ENCODE data around the gene QPRT.
A peak's percentile ranks its signal among the peaks of the same experiment; 100 is the strongest.
"Not testable (repeated sequence)": the region's sequence is repeated elsewhere in the genome, so short reads cannot be mapped to it uniquely, and the experiment has no call there.

Gene QPRT

DNA sequence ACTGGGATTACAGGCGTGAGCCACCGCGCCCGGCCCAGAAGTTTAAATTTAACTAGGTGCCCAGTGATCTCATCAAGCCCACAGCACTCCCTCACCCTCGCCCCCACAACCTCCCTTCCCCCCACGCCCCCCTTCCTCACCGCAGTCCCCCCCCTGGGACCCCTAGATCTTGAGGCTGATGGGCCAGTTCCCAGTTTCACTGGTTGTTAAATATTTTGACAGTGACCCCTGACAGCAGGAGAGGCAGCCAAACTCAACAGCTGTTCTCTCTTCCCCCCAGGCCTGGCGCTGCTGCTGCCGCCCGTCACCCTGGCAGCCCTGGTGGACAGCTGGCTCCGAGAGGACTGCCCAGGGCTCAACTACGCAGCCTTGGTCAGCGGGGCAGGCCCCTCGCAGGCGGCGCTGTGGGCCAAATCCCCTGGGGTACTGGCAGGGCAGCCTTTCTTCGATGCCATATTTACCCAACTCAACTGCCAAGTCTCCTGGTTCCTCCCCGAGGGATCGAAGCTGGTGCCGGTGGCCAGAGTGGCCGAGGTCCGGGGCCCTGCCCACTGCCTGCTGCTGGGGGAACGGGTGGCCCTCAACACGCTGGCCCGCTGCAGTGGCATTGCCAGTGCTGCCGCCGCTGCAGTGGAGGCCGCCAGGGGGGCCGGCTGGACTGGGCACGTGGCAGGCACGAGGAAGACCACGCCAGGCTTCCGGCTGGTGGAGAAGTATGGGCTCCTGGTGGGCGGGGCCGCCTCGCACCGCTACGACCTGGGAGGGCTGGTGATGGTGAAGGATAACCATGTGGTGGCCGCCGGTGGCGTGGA, 15.6 kb downstream of the QPRT start:
- DNase-seq: no peak

DNA sequence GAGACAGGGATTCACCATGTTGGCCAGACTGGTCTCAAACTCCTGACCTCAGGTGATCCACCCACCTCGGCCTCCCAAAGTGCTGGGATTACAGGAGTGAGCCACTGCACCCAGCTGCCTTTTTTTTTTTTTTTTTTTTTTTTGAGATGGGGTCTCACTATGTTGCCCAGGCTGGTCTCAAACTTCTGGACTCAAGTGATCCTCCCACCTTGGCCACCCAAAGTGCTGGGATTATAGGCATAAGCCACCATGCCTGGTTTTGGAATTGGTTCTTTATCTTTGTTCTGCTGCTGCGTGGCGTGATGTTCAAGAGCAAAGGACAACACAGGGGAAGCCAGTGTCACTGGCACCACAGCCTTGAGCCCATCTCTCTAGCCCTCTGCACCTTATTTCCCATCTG, 16.7 kb downstream of the QPRT start:
- not testable (repeated sequence) for DNase-seq

DNA sequence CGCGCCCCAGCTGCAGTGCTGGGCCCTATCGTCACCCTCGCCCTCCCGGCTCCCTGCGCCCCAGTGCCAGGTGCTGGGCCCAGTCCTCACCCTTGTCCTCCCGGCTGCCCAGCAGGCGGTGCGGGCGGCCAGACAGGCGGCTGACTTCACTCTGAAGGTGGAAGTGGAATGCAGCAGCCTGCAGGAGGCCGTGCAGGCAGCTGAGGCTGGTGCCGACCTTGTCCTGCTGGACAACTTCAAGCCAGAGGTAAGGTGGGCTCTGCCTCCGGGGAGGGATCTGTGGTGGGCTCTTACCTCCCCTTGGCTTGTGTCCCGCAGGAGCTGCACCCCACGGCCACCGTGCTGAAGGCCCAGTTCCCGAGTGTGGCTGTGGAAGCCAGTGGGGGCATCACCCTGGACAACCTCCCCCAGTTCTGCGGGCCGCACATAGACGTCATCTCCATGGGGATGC, 17.9 kb downstream of the QPRT start:
- DNase-seq: no peak

DNA sequence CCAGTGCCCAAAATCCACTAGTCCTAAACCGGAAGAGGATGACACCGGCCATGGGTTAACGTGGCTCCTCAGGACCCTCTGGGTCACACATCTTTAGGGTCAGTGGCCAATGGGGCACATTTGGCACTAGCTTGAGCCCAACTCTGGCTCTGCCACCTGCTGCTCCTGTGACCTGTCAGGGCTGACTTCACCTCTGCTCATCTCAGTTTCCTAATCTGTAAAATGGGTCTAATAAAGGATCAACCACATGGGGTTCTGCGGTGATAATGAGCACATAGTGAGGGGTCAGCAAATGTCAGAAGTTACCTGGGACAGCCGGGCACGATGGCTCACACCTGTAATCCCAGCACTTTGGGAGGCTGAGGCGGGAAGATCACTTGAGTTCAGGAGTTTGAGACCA, 18.4 kb downstream of the QPRT start:
- no peak for DNase-seq

DNA sequence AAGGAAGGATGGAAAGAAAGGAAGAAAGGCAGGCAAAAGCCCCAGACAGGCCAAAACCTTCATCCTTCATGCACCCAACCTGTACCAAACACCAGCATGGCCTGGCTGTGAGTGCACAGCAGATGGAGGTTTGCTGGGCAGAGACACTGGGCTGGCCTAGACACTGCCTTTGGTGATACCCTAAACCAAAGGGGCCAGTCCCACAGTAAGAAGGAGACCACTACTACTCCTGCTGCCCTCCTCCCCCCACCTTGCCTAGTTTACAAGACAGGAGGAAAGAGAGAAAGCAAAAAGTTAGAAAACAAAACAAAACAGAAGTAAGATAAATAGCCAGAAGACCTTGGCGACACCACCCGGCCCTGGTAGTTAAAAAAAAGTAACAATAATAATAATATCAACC, 19.1 kb downstream of the QPRT start:
- DNase-seq: no peak

DNA sequence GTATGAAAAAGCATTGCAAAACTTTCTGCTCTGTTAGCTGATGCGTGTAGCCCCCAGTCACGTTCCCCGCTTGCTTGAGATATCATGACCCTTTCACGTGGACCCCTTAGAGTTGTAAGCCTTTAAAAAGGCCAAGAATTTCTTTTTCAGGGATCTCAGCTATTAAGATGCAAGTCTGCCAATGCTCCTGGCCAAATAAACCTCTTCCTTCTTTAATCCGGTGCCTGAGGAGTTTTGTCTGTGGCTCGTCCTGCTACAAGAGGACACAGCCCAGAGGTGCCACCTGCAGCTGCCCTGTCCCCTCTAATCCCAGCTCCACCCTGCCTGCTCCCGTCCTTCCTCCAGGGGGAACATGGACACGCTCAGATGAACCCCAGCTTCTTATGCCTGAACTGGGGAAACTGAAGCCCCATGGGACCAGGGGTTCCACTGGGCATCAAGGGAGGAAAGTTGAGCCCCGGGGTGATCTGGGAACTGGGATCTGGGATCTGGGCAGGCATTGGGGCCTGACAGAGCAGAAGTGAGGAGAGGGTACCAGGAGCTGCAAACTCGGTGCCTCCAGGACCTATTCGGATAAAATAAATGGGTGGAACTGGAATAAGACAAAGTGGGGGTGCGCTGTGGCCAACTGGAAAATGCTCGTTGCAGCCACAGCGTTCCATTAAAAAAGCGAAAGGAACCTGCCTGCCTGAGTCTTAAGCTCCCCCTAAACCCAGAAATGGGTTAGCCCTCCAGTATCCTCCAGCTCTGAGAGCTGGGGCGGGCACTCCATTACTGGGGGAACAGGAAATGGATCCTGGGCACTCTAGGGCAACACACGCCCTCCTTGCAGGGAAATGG, 19.7 kb downstream of the QPRT start:
- DNase-seq: no peak

DNA sequence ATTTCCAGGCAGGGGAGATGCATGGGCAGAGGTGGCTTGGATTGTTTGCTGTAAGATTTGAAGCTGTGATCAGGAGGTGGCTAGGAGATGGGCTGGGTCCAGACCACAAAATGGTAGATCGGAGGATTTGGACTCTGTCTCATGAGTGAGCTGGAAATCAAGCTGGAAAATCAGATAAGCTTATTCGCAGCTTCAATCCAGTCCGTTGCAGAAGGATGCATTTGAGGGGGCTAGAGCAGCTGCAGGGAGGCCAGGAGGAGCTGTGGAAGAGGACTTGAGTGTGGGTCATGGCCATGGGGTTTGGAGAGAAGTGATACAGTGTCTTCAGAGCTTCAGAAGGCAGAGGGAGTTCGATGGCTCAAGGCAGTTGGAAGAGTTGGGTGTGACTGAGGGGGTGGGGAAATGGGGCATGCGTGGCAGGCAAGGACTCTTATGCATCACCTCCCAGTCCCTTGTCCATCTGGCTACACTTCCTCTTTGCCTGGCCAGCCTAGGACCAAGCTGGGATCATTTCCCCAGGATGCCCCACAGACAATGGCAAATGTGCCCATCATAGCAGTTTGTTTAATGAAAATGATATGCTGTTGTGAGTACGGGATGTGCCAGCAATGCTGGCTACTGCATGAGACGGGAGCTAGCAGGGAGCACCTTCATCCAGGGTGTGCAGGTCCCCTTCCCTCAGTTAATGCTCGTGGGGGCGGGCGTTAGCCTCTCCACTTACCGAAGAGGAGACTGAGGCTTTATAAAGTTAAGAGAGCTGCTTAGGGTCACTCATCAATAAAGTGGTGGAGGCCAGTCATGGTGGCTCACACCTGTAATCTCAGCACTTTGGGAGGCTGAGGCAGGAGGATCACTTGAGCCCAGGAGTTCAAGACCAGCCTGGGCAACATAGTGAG, 20.6 kb downstream of the QPRT start:
- no peak for DNase-seq

DNA sequence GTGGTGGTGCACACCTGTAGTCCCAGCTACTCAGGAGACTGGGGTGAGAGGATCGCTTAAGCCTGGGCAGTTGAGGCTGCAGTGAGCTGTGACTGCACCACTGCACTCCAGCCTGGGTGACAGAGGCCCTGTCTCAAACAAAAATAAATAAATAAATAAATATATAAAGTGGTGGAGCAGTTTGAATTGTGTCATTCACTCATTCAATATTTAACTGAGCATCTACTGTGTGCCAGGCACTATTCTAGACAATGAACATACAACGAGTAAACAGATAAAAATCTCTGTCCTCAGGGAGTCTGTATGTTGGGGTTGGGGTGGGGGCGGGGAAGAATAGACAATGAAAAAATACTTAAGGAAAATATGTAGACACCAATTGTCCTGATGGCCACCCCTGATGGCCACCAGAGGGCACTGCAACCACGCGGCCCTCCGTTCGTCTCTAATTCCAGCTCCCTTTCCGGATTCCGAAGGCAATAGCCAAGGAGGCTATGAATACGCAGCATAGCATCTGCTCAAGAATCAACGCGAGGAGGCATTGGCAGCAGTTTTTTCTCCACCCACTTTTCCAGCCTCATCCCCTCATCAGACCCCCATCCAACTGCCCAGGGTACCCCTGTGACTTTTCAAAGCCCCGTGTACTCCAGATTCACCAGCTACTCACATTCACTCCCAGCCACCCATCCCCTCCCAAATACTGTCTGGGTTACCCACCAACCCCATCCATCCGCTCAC, 21.4 kb downstream of the QPRT start:
- peak; percentile 82 to 92 for DNase-seq

DNA sequence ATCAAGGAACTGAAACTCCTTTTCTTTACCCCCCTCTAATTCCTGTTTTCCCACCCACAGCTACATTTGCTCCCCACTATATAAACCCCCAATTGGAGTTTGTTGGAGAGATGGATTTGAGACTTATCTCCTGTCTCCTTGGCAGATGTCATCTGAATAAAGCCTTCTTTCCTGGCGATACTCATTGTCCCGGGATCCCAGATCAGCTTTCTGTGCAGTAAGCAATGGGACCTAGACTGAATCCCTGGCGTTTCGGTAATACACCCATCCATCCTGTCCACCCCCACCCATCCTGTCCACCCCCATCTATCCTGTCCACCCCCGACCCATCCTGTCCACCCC, 22.2 kb downstream of the QPRT start:
- no peak for DNase-seq

DNA sequence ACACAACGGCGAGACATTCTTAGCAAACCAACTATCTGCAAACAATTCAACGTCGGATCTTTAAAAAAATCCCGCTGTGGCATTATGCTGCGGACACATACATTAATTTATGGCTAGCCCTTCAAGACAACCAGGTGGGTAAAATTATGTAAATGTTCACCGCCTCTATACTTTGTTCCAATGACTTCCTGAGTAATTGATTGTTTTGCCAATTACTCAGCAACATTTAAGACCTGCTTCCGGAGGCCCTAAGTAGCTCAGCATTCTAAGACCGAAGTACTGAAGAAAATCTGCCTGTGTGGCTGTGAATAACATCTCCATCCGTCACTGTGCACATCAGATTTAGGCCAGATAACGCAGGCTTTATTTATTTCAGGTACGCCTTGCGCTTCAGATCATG, 23.3 kb downstream of the QPRT start:
- DNase-seq: no peak

DNA sequence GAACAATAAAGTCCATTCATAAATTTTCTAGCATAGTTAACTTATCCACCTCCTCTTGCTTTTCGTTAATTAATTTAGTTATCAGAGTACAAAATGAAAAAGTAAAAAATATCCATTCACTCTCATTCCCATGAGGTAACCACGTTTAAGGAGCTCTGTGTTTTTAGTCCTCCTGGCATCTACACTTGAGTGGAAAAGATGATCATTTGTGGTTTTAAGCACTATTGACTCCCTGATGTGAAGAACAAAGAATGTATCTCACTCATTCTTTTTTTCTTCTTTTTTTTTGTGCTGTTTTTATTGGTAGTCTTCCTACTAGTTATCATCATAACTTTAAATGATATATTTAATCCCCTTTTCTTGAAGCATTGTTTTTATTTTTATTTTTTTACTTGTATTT, 26.1 kb downstream of the QPRT start:
- no peak for DNase-seq

DNA sequence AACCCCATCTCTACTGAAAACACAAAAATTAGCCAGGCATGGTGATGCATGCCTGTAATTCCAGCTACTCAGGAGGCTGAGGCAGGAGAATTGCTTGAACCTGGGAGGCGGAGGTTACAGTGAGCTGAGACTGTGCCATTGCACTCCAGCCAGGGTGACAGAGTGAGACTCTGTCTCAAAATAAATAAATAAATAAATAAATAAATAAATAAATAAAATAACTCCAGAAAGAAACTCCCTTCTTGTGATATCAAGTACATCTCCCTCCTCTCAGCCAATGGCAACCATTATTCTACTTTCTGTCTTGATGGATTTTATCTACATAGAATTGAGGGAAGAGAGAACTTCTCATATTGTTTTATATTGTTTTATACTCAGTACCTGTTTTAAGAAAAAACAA, 28.2 kb downstream of the QPRT start:
- DNase-seq: not testable (repeated sequence)

DNA sequence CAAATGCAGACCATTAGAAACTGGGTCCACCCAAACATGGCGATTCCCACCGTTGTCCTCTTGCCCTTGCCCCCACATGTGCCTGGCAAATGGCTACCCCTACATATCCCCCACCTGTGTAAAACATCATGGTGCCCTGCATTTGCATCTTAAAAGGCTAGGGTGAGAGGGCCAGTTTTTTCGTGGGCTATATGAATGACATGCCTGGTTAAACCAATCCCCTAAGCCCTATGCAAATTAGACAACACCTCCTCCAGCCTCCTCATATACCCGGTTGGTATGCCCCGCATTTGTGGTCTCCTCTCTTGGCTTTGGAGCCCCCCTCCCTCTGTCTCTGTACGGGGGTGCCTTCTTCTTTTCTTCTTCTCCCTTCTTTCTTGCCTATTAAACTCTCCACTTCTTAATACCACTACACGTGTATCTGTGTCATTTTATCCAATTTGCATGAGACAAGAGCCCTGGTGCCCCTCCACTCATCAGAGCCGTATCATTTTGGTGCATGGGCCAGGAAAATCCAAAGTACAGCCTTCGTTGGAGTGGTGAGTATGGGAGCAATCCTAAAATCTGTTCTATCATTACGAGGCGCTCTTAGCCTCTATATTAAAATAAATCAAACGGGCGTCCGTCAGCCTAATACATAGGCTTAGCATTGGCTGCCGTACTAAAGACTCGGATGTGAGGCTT, 30.1 kb downstream of the QPRT start:
- peak; percentile 92 to 94 for DNase-seq

DNA sequence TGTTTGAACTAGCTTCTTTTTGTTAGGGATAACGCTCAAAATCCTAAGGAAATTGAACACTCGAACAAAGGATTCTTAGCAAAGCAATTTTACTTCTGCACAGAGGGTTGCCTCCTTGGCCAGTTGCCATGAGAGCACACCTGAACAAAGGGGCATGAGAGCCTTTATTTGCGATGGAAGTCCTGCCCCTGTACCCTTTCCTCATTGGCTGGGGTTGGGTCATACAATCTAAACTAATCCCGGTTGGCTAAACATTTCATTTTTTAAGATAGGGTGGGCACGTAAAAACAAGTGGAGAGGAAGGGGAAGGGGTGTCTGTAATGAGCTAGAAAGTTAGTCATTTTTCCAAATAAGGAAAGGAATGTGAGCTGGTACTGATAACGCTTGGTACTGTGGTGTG, 30.7 kb downstream of the QPRT start:
- peak; percentile 77 to 89 for DNase-seq

DNA sequence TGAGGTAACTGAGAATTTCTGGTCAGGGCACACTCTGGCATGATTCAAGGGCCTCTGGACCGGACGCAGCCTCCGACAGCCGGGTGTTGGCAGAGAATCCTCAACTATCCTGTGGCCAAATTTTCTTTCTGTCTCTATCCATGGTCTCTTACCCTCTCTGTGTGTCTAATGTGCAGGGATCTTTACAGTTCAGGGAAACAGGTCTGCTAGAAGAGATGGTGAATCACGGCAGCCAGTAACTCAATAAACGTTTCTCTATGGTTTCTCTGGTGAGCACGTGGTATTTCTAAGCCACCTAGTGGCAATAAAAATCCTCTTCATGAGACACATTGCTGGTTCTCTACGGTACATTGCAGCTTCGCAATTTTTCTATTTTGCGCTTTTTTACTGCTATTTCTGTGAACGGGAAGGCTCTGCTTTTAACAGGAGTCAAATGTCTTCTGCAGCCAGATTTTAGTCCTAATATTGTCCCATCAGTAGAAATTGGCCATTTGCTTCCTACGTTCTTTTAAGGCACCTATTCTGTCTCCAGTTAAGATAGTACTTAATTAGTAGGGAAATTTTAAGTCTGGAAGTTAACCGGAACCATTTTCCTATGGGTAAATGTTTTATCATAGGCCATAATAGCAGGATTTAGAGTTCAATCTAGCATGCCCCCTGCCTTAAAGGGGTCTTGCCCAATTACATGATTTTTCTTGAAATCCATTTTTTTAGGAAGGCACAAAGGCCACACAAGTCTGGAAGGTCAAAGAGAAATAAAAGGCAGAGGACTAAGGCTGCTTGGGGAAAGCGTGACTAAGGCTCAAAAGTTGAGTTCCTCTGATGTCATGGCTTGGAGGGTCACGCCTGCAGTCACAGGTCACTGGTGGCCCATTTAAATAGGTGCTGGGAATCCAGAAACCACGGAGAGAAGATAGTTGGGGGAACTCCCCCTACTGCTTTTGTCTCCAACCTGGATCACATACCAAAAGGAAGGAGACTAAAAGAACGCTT, 31.5 kb downstream of the QPRT start:
- peak; percentile 79 to 83 for DNase-seq

DNA sequence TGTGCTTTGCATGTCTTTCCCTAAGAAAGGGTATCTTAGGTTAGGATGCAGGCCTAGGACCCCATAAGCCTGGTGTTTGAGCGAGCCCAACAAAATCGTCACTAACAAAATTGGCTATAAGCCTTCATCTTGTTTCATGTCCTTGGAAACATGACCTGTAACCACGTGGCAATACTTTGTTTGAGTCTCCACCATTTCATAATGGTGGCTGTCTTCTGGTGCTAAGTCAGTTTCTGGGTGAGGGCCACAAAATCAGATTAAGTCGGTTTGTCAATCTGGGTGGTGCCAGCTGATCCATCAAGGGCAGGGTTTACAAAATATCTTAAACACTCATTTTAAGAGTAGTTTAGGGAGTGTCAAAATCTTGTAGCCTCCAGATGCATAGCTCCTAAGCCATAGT, 33.8 kb downstream of the QPRT start:
- DNase-seq: no peak

DNA sequence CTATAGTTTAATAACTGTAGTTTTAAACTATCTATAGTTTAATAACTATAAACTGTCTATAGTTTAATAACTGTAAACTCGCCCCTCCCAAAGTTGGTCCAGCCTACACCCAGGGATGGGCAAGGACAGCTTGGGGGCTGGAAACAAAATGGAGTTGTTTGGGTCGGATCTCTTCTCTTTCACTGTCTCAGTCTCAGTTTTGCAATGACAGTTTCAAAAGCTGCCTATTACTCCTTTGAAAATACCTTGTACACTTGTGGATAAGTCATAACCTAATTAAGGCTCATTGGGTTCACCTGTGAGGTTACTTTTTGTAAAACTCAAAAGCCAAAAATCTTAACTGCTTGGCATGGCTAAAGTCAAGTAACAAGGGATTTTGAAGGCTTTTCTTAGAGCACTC, 35.4 kb downstream of the QPRT start:
- DNase-seq: no peak

DNA sequence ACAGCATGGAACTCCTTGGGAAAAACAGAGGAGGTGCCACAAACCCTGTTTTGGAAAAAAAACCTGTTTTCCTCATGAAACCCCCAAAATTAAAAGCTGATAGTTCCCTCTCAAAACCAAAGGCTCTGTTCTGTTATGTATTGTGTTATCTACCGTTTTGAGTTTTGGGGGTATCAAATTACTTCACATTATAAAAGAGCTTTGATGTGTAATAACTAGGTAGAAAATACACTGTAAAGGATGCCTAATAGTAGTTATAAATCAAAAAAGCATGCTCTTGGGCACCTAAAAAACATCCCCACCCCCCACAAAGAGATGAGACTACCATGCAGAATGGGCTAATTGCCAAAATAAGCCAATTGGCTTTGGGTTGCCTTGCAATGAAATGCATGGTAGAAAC, 36.0 kb downstream of the QPRT start:
- DNase-seq: no peak

DNA sequence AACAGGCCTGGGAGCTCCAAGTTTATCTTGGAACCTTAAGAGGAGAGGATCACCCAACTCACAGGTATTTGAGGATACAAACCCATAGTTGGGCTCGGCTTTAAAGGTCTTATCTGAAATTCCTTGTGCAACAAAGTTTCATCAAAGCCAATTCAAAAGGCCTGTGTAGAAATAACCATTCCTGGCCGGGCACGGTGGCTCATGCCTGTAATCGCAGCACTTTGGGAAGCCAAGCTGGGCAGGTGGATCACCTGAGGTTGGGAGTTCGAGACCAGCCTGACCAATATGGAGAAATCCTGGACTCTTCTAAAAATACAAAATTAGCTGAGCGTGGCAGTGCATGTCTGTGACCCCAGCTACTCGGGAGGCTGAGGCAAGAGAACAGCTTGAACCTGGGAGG, 38.1 kb downstream of the QPRT start:
- DNase-seq: no peak

DNA sequence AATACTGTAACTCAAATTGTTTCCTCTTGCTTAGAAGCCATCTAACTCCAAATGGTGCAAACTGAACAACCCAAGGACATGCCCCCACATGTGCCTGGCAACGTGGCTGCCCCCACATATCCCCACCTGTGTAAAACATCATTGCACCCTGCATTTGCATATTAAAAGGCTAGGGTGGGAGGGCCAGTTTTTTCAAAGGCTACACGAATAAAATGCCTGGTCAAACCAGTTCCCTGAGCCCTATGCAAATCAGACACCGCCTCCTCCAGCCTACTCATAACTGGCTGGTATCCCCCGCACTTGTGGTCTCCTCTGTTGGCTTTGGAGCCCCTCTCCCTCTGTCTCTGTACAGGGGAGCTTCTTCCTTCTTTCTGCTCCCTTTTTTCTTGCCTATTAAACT, 40.1 kb downstream of the QPRT start:
- DNase-seq: peak; percentile 81 to 89

DNA sequence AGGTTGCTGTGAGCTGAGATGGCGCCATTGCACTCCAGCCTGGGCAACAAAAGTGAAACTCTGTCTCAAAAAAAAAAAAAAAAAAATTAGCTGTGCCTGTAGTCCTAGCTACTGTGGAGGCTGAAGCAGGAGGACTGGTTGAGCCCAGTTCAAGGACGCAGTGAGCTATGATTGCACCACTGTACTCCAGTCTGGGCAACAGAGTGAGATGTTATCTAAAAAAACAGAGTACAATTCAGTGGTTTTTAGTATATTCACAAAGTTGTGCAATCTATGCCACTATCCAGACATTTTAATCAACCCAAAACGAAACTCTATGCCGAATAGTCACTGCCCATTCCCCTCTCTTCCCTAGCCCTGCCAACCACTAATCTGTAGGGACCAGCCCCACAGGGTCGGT, 41.7 kb downstream of the QPRT start:
- no peak for DNase-seq

Measured in NCI-H526 (cell line).